PC-9 (cell line): ENCODE results near the gene PRKCH.

Experiments
- EZH2 ChIP-seq: fragments of 200-600 bp; sonication (generic); IDR thresholded peaks from 2 replicates; pipeline ENCODE4 v1.8.0; 2017; ENCODE audit warnings: antibody characterized with exemption, low read depth
- TF ChIP-seq, protein P1 (sequence below): fragments of 200-600 bp; sonication (generic); conservative IDR thresholded peaks from 2 replicates; pipeline ENCODE4 v1.6.1; 2017; ENCODE audit warnings: mixed run types, antibody characterized with exemption, mild to moderate bottlenecking, moderate library complexity

DNA sequence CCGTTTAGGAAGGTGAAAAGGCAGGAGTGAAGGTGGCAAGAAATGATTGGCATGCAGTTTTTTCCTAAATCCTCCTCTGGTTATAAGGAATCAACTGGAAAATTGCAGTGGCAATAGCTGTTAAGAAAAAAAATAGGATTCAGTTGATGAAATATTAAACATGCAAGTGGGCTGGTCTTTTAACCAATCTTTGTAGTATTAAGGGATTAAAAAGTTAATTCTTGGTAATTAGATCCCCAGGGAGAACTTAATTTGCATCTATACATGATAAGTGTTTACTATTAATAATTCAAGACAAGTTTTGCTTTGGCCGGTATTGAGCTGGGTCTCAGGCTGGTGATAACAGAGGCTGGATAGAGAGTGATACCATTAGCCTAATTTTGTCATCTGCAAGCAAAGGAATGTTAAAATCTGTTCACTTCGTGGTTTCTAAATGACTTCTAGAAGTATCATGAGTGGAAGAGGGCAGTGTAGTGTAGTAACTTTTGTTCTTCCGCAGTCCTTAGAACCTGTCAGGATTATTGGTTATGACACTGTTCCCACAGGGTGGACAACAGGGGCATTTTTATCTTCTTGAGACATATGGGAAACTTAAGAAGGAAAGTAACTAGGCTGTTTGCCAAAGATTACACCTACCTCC lies 118.5 kb downstream of the PRKCH start:
- TF ChIP-seq EZH2: no peak
- TF ChIP-seq, protein P1, sequence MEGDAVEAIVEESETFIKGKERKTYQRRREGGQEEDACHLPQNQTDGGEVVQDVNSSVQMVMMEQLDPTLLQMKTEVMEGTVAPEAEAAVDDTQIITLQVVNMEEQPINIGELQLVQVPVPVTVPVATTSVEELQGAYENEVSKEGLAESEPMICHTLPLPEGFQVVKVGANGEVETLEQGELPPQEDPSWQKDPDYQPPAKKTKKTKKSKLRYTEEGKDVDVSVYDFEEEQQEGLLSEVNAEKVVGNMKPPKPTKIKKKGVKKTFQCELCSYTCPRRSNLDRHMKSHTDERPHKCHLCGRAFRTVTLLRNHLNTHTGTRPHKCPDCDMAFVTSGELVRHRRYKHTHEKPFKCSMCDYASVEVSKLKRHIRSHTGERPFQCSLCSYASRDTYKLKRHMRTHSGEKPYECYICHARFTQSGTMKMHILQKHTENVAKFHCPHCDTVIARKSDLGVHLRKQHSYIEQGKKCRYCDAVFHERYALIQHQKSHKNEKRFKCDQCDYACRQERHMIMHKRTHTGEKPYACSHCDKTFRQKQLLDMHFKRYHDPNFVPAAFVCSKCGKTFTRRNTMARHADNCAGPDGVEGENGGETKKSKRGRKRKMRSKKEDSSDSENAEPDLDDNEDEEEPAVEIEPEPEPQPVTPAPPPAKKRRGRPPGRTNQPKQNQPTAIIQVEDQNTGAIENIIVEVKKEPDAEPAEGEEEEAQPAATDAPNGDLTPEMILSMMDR: no peak
